ENCODE data around the gene RCAN1. TPM values are rescaled to one million over a fixed set of nuclear protein-coding genes. Genes with fewer than 3 reads are reported as not detected.

RCAN1 gene
- total RNA-seq, 1 donor from 2014 or later: 24.9 TPM

Other genes starting within 250 kb of the RCAN1 start
- 1.4 and 5.6 TPM in 2 replicates for gene SMIM11, start 239.6 kb downstream of the RCAN1 start, total RNA-seq
- gene SMIM34, start 191.2 kb downstream of the RCAN1 start, total RNA-seq: not detected in 2 replicates
- under 0.01 and 0.13 TPM in 2 replicates for gene KCNE1, start 102.9 kb downstream of the RCAN1 start, total RNA-seq
- not detected in 2 replicates for gene CLIC6, start 53.9 kb upstream of the RCAN1 start, total RNA-seq